ENCODE results near the gene INO80B. TPM values are rescaled to one million over a fixed set of nuclear protein-coding genes. Genes with fewer than 3 reads are reported as not detected.

INO80B gene
- total and polyA plus RNA-seq, 2 donors (not counting 1 experiment from before 2014, with no cell fraction given) = 30.4 to 78.6 TPM

GRCh38 chr2:74481961-74482800, 27.3 kb downstream of the INO80B start:
- no peaks in the 10 kb centered on the region for H3K27me3 ChIP-seq (replicated peaks in 1 of 4; ENCODE audit: control extremely low read depth in 1 of 4, control insufficient read depth in 3 of 4, insufficient read depth in 4 of 4, low read length in 3 of 4)
- DNase-seq (no peak), ATAC-seq (ENCODE audit: low read depth) (peak; percentile 40)
- peak overlapping the region; percentile 100 for H2AFZ ChIP-seq (ENCODE audit: insufficient read depth, low read depth, low read length, poor library complexity, severe bottlenecking)
- Mint-ChIP-seq H3K4me1 (peaks cover 34% of the 10 kb centered on the region), H3K4me3 (peak overlapping the region; percentile 100), H3K27me3 (no peaks in the 10 kb centered on the region), H3K27ac (peak overlapping the region; percentile 99), H3K9me3 (ENCODE audit: insufficient read depth) (no peaks in the 10 kb centered on the region)
- ChIA-PET CTCF (interaction anchor here (0.7 to 7.1 kb wide), 27 partner anchors 8 to 394 kb away, joined by 3 to 149 read pairs (median 4); partner anchors contain the start of genes AUP1, DQX1, HTRA2 and INO80B), POLR2A (interaction anchor here (0.8 to 3.8 kb wide), 12 partner anchors 9 to 172 kb away, joined by 3 to 56 read pairs (median 6); partner anchors contain the start of genes AUP1, DQX1, HTRA2 and INO80B)
- H3K36me3 ChIP-seq (replicated peaks in 1 of 2; ENCODE audit: control extremely low read depth in 1 of 2, control insufficient read depth in 1 of 2, extremely low read depth in 1 of 2, insufficient read depth in 2 of 2, low read length in 1 of 2) = peaks cover 0 to 27% of the 10 kb centered on the region in 2 experiments
- H3K9ac ChIP-seq (ENCODE audit: low read length) = peak overlapping the region; percentile 91
- no peaks in the 10 kb centered on the region for H3K9me3 ChIP-seq (ENCODE audit: control extremely low read depth in 1 of 3, control insufficient read depth in 2 of 3, insufficient read depth in 1 of 3, low read length in 2 of 3)
- H3K79me2 ChIP-seq (ENCODE audit: control insufficient read depth, insufficient read depth, low read length) = peaks cover 73% of the 10 kb centered on the region
- peaks cover 21 to 29% of the 10 kb centered on the region in 2 donors for H3K4me1 ChIP-seq (ENCODE audit: control insufficient read depth in 2 of 2, insufficient read depth in 2 of 2, low read length in 2 of 2)
- TF ChIP-seq CTCF (IDR thresholded peaks at IDR 0.05) = no peak
- TF ChIP-seq EZH2 (IDR thresholded peaks at IDR 0.05; ENCODE audit: borderline replicate concordance, insufficient read depth, low read depth, low read length, poor library complexity, severe bottlenecking) = no peak
- peaks cover 39% of the 10 kb centered on the region for H4K20me1 ChIP-seq (ENCODE audit: control insufficient read depth, insufficient read depth, low read length, poor library complexity, severe bottlenecking)
- H3K4me3 ChIP-seq (ENCODE audit: control extremely low read depth in 1 of 5, extremely low read depth in 1 of 5, insufficient read depth in 1 of 5, low read depth in 2 of 5, low read length in 4 of 5) = peak overlapping the region; percentile 74 to 96 (median 88)
- peak overlapping the region; percentile 90 for H3K4me2 ChIP-seq (replicated peaks; ENCODE audit: low read depth, low read length, poor library complexity, severe bottlenecking)
- H3K27ac ChIP-seq (ENCODE audit: low read length in 2 of 2) = peak overlapping the region; percentile 71 to 84
- 3% methylated on average over 80 of the region's 80 CpGs for WGBS (ENCODE audit: insufficient coverage)
- intact Hi-C loops (cut with micrococcal nuclease) = loop anchor here (1.0 to 2.0 kb wide), 3 partner anchors 61 to 90 kb away; partner anchors contain the start of genes C2orf81, DOK1 and WDR54

Measured in B cell (primary cell).